ENCODE measurements around the gene AKAP7.
"Not testable (repeated sequence)": the region's sequence is repeated elsewhere in the genome, so short reads cannot be mapped to it uniquely, and the experiment has no call there.

AKAP7 gene

DNA sequence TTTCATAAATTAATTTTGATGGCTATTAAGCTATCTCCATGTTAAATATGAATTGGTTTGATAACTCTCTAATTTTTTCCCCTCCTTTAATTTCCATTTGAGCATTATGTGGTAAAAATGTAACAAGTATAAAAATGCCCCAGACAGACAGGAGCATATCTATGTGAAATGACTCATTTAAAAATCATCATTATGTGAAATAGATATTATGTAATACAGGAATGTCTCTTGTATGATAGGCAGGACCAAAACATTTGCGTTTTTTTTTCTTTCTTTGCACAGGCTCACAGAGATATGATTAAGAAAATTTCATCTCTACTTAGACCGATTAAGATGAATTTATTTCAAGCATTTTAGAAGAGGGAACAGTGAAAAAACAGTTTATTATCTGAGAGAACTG lies 95.8 kb downstream of the AKAP7 start:
- DNase-seq (ENCODE audit: extremely low spot score, insufficient read length, low read depth) (no peak), FAIRE-seq (no peak)

DNA sequence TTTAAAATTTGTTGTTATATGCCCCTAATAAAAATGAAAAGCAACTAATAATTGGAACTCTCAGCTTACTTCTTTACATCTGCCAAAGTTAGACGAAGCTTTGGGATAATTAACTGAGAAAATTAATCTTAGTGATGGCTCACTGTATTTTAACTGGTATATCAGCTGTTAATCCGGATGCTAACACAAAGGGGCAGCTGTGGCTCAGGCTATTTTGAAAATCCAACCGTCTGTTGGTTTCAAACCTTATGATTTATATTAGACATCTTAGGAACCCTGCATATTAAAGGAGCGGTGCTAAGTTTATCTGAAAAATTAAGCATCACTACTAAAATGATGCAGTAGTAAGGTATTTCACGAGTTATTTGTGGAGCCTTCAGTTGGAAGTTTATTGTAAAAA lies 96.6 kb downstream of the AKAP7 start:
- FAIRE-seq (no peak), DNase-seq (ENCODE audit: extremely low spot score, insufficient read length, low read depth) (no peak)

DNA sequence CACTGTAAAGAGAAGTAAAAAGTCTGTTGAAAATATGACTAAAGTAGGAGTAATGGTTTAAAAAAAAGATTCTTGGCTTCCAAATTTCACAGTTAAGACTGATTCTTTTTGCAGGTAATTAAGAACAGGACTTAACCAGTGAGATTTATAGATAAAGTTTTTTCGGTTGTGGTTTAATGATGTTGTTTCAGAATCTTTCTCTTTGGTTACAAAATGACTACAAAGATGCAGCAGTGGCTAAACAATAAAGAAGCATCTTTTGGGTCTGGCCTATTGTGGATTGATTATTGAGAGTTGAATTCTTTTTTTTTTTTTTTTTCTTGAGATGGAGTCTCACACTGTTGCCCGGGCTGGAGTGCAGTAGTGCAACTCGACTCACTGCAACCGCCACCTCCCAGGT lies 109.7 kb downstream of the AKAP7 start:
- DNase-seq (ENCODE audit: extremely low spot score, insufficient read length, low read depth) (no peak), FAIRE-seq (no peak)

DNA sequence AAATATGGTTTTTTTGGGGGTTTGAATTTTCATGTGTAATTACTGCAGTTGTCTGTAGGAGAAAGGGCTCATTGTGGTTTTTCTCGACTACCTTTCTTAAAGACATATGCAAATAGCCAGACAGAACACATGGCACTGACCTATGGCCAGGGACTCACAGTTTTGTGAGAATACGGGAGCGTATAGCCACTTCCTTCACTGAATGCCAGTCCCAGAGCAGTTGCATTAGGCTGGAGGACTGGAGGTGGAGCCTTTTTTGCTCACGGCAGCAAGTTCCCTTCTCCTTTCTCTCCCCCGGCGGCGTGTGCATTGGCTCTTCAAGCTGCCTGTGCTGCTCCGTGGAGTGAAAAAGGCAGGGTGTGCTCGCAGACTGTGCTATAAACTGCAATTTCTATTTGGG lies 114.9 kb downstream of the AKAP7 start:
- DNase-seq (ENCODE audit: extremely low spot score, insufficient read length, low read depth) (no peak), FAIRE-seq (no peak)

DNA sequence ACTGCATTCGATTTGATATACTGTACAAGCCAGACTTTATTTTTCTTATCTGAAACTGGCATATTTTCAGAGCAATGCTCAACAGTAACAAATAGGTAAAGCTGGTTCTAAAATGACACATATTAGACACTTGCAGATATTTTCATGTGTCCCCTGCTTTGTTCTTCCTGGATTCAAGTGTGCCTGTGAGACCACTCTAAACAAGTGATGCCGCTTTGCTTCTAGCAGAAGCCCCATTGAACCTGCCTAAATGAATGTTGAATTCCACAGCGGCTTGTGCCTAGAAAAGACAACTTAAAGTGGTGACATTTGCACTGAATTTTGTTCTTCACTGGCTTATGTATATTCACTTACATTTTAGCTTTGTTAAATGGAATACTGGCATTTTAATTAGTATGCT lies 115.7 kb downstream of the AKAP7 start:
- DNase-seq (ENCODE audit: extremely low spot score, insufficient read length, low read depth) (no peak), FAIRE-seq (no peak)

DNA sequence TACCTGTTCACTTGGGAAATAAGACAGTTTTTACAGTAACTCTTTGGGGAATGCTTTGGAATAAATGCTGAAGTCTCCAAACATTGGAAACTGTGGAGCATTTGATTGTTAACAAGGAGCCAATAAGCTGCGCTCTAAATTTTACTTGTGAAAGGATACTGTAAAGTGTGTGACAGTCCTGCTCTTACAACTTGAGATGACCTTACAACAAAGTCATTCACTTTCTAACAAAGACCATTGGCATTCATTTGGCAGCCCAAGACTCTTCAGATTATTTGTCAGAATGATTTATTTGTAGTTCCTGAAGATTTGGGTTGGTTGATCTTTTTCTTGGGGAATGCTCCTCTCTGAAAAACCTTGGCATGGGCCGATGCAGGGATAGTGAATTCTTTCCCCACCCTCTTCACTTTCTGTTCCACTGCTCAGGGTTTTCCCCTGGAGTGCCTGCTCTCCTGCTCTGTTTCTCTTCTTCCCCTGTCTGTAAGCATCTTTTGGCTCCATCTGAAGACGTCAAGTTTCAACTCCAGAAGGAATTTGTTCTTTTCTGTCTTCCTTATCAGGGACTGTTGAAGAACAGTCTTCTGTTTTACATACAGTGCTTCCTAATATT lies 116.4 kb downstream of the AKAP7 start:
- peak; percentile 50 for FAIRE-seq
- DNase-seq (ENCODE audit: extremely low spot score, insufficient read length, low read depth) = no peak

DNA sequence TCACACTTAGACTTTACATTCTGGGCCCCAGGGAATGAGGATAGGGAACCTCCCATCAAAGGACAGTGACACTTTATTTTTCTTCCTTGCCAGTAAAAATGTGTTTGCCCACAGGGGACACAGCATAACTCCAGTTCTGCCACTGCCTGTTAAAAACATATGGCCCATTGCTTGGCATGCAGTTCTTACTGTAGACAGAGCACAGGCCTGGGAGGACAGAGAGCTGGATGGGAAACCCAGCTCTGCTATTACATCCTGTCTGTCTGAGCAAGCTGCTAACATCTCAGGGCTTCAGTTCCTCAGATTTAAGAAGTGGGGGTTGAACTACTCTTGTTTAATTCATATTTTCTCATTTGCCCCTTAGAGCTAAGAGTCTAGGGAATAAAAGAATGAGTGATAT lies 120.2 kb downstream of the AKAP7 start:
- FAIRE-seq = no peak

DNA sequence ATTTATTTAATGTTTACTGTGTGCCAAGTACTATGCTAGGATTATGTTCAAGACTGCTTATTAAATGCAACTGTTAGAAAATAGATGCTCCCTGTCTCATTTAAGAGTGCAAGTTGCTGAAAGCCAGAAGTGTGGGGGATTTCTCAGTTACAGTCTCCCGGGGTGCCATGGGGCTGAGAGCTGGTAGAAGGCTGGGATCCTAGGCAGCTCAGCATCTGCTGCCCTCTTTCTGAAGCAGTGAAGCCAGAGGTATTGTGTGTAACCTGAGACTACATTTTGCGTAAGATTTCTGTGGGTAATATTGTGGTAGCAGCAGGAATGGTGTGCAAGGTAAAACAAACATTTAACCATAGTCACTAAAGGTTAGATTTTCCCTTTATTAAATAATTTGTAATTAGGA lies 120.6 kb downstream of the AKAP7 start:
- no peak for DNase-seq (ENCODE audit: extremely low spot score, insufficient read length, low read depth)
- FAIRE-seq = no peak

More for the DNA sequence above, 120.2 kb downstream of the AKAP7 start:
- no peak for DNase-seq (ENCODE audit: extremely low spot score, insufficient read length, low read depth)

DNA sequence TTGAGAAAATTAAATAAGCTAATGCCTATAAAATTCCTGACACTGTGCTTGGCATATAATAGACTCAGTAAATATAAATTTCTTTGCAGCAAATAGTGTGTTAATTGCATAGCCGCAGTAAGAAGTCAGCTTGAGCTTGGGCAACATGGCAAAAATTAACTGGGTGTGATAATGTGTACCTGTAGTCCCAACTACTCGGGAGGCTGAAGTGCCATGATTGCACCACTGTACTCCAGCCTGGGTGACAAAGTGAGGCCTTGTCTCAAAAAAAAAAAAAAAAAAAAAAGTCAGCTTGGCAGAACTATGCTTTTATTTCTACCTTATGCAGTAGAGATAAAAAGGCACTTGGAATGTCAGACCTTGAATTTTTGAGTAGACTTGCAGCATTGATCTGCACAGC lies 121.8 kb downstream of the AKAP7 start:
- DNase-seq (ENCODE audit: extremely low spot score, insufficient read length, low read depth) (no peak), FAIRE-seq (no peak)

DNA sequence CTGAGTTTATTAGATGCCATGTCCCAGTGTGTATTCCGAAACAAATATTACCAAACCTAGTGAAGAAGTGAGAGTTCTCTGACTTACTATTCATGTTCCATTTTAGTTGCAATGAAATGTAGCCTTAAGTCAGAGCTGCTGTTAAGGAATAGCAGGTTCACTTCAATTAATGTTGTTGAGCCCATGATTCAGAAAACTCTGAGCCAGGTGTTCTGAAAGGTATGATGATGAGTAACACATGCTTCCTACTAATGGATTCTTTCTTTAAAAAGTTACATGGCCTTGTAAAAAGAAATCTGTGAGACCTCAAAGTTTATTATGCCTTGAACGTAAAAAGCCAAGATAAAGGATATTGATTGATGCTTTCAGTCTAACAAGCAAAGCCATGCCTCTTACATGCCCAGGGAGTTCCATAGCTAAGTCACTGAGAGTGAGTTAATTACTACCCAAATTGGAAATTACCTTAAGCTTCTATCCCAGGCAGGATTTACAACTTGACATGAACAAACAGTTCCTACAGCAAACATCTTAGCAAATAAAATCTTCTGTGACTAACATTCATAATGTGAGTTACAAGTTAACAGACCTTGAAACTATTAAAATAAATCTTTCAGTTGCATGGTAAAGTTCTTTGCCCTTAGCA lies 122.9 kb downstream of the AKAP7 start:
- no peak for DNase-seq (ENCODE audit: extremely low spot score, insufficient read length, low read depth)

DNA sequence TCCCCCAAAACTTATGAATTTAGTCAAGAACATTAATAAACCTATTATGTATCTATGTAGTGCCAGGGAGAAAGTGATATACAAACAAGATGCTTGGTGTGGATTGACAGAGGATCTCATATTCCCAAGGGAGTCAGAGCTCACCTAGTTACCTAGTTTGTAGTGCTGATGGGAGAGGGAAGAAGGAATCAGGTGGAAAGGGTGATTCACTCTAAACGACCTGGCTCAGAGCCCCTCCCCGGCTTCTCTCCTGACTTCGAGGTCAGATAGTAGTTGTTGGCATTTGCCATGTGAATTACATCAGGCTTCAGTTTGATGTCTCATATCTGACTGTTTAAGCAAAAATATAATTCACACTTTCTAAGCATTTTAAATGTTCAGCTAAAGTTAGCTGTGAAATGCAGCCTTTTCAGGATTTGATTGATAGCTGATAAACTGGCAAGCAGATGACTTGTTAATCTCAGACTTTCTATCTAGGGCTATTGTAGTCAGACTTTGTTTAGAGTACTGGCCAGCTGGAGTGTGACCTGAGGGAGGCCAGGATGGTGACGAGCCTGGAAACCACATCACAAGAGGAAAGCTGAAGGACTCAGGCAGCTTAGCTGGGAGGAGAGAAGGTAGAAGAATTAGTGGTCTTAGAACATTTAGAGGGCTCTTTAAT lies 123.7 kb downstream of the AKAP7 start:
- FAIRE-seq = no peak
- no peak for DNase-seq (ENCODE audit: extremely low spot score, insufficient read length, low read depth)

More for the DNA sequence above, 122.9 kb downstream of the AKAP7 start:
- no peak for FAIRE-seq

DNA sequence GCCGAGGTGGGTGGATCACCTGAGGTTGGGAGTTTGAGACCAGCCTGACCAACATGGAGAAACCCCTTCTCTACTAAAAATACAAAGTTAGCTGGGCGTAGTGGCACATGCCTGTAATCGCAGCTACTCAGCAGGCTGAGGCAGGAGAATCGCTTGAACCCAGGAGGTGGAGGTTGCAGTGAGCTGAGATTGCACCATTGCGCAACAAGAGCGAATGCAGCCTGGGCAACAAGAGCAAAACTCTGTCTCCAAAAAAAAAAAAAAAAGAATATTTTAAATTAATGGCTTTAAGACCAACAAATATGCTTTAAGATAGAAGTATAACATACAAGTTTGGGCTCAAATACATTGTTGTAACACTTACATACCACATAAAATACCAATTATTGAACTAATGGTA lies 125.7 kb downstream of the AKAP7 start:
- DNase-seq (ENCODE audit: extremely low spot score, insufficient read length, low read depth); FAIRE-seq: not testable (repeated sequence)

DNA sequence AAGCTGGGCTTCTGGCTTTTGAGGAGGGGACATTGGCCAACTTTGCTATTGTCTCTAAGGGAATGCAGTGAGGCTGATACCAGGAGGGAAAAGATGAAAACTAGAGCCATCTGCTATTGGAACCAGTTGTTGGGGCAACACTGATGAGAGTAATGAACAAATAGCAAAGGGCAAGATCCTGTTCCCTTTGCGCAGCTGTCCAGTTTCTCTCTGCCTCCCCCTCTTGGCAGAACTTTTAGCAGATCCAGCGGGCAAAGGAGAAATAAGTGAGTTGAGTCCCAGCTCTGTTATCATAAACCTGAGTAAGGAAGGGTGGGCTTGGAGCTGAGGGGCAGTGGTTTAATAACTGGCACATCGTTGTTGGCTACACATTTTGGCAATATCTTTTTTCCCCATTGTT lies 126.8 kb downstream of the AKAP7 start:
- no peak for FAIRE-seq
- DNase-seq (ENCODE audit: extremely low spot score, insufficient read length, low read depth) = no peak

DNA sequence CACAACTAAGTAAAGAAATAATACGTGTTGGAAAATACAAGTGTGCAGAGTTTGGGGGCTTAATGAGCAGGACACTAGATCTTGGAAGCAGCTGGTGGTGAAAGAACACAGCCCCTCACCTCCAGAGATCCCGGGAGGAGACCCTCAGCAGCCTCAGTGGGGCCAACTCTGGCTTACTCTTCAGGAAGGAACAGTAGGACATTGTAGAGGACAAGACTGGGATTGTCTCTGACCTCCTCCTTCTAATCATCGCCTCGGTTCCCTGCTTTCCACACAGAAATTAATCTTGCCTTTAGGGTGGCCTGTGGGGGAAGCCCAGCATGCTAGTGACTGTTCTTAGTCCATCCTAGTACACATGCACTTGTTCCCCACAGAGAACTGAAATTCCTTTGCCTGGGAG lies 130.7 kb downstream of the AKAP7 start:
- FAIRE-seq (no peak), DNase-seq (ENCODE audit: extremely low spot score, insufficient read length, low read depth) (no peak)

DNA sequence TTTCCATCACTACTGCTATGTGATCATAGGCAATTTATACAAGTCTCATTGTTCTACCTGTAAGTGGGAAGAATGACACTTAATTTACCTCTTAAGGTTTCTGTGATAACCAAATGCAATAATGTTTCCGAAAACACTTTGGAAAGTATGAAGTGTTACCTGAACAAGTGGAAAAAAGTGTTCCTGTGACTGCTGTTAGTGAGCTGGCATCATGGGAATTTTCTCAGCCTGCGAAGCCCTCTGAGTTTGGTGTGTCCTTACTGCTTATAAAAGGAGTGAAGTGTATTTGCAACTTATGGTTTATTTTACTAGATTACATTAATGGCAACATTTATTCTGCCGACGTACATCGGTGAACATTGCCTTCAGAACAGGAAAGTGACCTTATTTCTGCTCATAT lies 133.0 kb downstream of the AKAP7 start:
- FAIRE-seq (no peak), DNase-seq (ENCODE audit: extremely low spot score, insufficient read length, low read depth) (no peak)

DNA sequence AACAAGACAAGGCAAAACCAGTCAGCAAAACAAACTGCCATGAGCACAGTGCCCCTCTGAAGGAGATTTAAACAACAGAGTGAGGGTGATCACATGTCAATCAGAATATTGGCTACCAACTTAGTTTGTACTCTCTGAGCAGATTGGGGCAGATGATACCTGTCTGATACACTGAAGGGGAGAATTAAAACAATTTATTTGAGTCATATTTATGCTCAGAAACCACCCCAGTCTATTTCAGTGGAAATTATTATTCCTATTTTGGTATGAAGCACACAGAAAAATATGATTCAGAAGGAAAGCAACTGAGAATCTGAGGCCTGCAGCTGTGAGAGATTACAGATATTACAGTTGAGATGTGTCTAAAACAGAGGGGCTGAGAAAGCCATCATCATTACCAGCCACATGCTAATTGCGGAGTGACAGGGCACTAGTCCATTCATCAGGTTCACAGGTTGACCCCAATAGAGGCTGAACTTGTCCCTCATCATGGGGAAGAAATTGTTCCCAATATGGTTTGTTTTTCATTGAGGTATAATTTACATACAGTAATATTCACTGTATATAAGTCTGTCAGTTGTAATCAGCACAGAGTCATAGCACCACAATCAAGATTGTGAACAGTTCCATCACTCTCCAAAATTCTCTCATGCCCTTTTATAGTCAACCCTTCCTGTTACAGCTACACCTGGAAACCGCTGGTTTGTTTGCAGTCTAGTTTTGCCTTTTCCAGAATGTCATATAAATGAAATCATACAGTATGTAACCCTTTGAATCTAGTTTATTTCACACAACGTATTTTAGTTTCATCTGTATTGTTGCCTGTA lies 134.5 kb downstream of the AKAP7 start:
- no peak for DNase-seq (ENCODE audit: extremely low spot score, insufficient read length, low read depth)
- no peak for FAIRE-seq

DNA sequence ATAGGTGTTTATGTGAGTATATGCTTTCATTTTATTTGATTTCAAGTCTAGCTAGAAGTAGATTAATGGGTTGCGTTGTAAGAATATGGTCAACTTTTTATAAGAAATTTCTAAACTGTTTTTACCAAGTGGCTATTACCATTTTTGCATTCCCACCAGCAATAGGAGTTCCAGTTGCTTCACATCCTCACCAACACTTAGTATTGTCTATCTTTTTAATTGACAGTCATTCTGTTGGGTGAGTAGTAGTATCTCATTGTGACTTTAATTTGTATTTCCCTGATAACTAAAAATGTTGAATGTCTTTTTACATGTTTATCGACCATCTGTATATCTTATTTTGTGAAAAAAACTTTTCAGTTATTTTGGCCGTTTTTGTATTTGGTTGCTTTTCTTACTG lies 135.3 kb downstream of the AKAP7 start:
- no peak for DNase-seq (ENCODE audit: extremely low spot score, insufficient read length, low read depth)
- no peak for FAIRE-seq

DNA sequence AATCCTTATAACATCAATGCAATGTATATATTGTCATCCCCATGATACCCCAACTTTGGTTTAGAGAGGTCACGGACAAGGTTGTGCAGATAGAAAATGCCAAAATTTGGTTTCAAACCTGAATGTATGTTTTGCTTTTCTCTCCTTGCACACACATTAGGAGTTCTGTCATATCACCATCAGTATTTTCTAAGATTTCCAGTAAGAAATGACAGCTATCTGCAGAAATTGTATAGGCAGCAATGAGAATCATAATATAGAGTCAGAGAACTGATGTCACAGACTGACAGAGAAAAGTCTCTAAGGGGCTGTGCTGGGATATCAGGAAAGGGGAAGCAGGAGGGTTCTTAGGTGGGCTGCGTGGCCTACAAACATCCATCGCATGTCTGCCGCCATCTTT lies 140.0 kb downstream of the AKAP7 start:
- FAIRE-seq = no peak
- DNase-seq (ENCODE audit: extremely low spot score, insufficient read length, low read depth) = no peak

DNA sequence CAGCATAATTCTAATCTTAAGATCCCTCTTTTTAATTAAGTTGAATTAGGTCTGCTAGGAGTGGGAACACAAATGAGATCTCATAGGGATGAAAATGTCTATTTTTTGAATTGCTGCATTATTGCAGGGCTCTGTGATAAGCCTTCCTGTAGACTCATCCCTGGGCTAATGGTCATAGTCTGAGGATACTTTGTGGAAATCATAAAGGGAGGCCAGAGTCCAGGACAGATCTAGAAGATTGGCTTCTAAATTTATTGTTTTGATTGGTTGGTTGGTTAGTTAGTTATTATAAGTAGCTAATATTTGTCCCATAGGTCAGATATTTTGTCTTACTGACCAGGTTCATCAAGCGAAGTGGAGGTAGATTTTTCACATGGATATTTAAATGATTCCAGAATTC lies 142.3 kb downstream of the AKAP7 start:
- DNase-seq (ENCODE audit: extremely low spot score, insufficient read length, low read depth) (no peak), FAIRE-seq (no peak)

DNA sequence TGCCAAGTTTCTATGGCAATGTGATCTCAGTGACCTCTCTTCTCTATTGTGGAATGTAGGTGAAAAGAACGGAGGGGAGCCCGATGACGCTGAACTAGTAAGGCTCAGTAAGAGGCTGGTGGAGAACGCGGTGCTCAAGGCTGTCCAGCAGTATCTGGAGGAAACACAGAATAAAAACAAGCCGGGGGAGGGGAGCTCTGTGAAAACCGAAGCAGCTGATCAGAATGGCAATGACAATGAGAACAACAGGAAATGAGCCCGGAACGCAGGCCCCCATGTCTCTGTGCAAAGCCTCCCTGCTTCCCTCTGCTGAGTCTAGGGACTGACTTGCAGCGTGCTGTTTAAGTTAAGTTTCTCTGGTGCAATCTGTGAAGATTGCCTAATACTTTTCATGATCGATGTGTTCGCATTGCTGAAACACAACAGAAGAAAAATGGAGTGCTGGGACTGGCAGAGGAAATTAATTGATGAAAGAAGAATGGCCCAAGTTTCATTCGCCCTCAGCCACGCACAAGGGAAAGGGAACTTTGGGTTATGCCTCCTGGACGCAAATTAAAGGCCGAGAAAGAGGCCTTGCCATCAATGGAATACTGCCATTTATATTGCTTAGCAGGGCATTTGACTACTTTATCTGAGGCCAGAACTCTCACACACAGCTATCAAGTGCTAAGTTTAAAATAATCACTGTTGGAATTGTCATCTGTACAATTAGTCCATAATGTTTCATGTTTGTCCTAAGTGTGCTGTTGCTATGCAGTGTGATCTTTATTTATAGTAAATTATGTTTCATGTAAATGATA lies 146.4 kb downstream of the AKAP7 start:
- DNase-seq (ENCODE audit: extremely low spot score, insufficient read length, low read depth) = no peak
- FAIRE-seq = no peak
